Keratinocyte (primary cell): ENCODE data around the gene SOX1. TPM values are rescaled to one million over a fixed set of nuclear protein-coding genes. Genes with fewer than 3 reads are reported as not detected.

Source experiments
- DNase-seq: peaks from one replicate; pipeline ENCODE4 v3.0.0-alpha.2; 2011; ENCODE audit warnings: low read depth, missing footprints, low spot score
- FAIRE-seq: peaks from 2 replicates; lab custom pipeline; 2011; peaks lifted over from hg19 to GRCh38; lab: Jason Lieb, UNC
- H2AFZ ChIP-seq: 2 replicates; pipeline ENCODE4 v1.6.0; 2012; ENCODE audit warnings: low read length, control low read depth, inconsistent platforms; ENCODE audit not compliant: control insufficient read depth
- H3K27ac ChIP-seq: 2 replicates; pipeline ENCODE4 v1.5.1; 2011; ENCODE audit warnings: low read length; ENCODE audit not compliant: control insufficient read depth, insufficient read depth
- H3K27me3 ChIP-seq: 3 replicates; pipeline ENCODE4 v1.6.0; 2011; ENCODE audit warnings: low read length; ENCODE audit not compliant: control insufficient read depth, insufficient read depth; ENCODE audit errors: extremely low read depth
- H3K36me3 ChIP-seq, 2 experiments: 2 replicates in 1 of 2; 3 replicates in 1 of 2; pipeline ENCODE4 v1.5.1; 2011; ENCODE audit warnings: low read length in 2 of 2, mild to moderate bottlenecking in 1 of 2; ENCODE audit not compliant: control insufficient read depth in 2 of 2, insufficient read depth in 2 of 2; ENCODE audit errors: extremely low read depth in 1 of 2
- H3K4me1 ChIP-seq: 3 replicates; pipeline ENCODE4 v1.5.1; 2011; ENCODE audit warnings: low read length; ENCODE audit not compliant: control insufficient read depth, insufficient read depth; ENCODE audit errors: extremely low read depth
- H3K4me2 ChIP-seq: 3 replicates; pipeline ENCODE4 v1.6.0; 2011; ENCODE audit warnings: low read depth, low read length; ENCODE audit not compliant: control insufficient read depth, insufficient read depth; ENCODE audit errors: extremely low read depth
- H3K4me3 ChIP-seq, 3 experiments: fragments of 200-600 bp in 1 of 3; sonication (generic) in 1 of 3; 2 replicates in 2 of 3; 3 replicates in 1 of 3; pipeline ENCODE4 v1.5.1; 2011 to 2016; ENCODE audit warnings: low read length in 3 of 3, mild to moderate bottlenecking in 3 of 3, control low read depth in 2 of 3, inconsistent platforms in 1 of 3, low read depth in 1 of 3, mixed read lengths in 1 of 3, mixed run types in 1 of 3, moderate library complexity in 1 of 3; ENCODE audit not compliant: control insufficient read depth in 2 of 3, insufficient read depth in 2 of 3; ENCODE audit errors: extremely low read depth in 1 of 3
- H3K79me2 ChIP-seq: 2 replicates; pipeline ENCODE4 v1.6.0; 2012; ENCODE audit warnings: low read length; ENCODE audit not compliant: control insufficient read depth, insufficient read depth
- H3K9ac ChIP-seq: 3 replicates; pipeline ENCODE4 v1.6.0; 2011; ENCODE audit warnings: low read length; ENCODE audit not compliant: control insufficient read depth, insufficient read depth; ENCODE audit errors: extremely low read depth
- H3K9me1 ChIP-seq: 3 replicates; pipeline ENCODE4 v1.6.0; 2011; ENCODE audit warnings: low read length; ENCODE audit not compliant: control insufficient read depth, insufficient read depth; ENCODE audit errors: extremely low read depth
- H3K9me3 ChIP-seq: 2 replicates; pipeline ENCODE4 v1.5.1; 2012; ENCODE audit warnings: low read depth, low read length; ENCODE audit not compliant: control insufficient read depth
- H4K20me1 ChIP-seq: 3 replicates; pipeline ENCODE4 v1.6.0; 2011; ENCODE audit warnings: low read length; ENCODE audit not compliant: control insufficient read depth, insufficient read depth; ENCODE audit errors: extremely low read depth
- CTCF ChIP-seq, 3 experiments: IDR thresholded peaks in 1 of 3; conservative IDR thresholded peaks in 1 of 3; optimal IDR thresholded peaks in 1 of 3; 2 replicates in 2 of 3; 3 replicates in 1 of 3; pipeline versions ENCODE3 to v1.5.1; 2011; ENCODE audit warnings: low read length in 3 of 3, mild to moderate bottlenecking in 3 of 3, moderate library complexity in 2 of 3, control low read depth in 1 of 3, inconsistent platforms in 1 of 3; ENCODE audit not compliant: insufficient read depth in 2 of 3; ENCODE audit errors: extremely low read depth in 1 of 3
- EZH2 ChIP-seq: IDR thresholded peaks from one replicate; pipeline ENCODE4 v1.6.1; 2012; ENCODE audit warnings: inconsistent platforms, mild to moderate bottlenecking, low read length, moderate library complexity
- dilution Hi-C: fragments of 300-500 bp; cut with MboI; formaldehyde crosslinking; loops from one replicate; pipeline ENCODE4 v1.7.0; 2020; ENCODE audit warnings: low sequenced_read_pairs; ENCODE audit not compliant: extremely low pct_ligation_motif_present
- polyA plus RNA-seq, 5 experiments: library from polyadenylated mRNA; depleted of rRNA in 3 of 5; stranded (reverse) in 3 of 5; stranded (forward) in 1 of 5; unstranded in 1 of 5; fragments of >200 nt; gene quantifications; 1 replicate in 1 of 5; 2 replicates in 3 of 5; 3 replicates in 1 of 5; pipeline versions ENCODE4 v1.2.1 to v1.2.3, GENCODE V29; 2011 to 2012; ENCODE audit warnings: missing spikeins in 2 of 5, low read depth in 1 of 5, low replicate concordance in 1 of 5

SOX1 gene
- polyA plus RNA-seq, 1 donor (not counting 4 experiments of a cell fraction or from before 2014, with no cell fraction given), result not detected

- Histone ChIP-seq H3K4me3 (no peak overlapping the region), H2AFZ (no peak overlapping the region), H3K9me1 (no peaks in the 10 kb centered on the region), H3K36me3 (no peaks in the 10 kb centered on the region), H3K4me1 (no peaks in the 10 kb centered on the region), H3K9me3 (peaks cover 16% of the 10 kb centered on the region), H3K79me2 (no peaks in the 10 kb centered on the region), H3K9ac (no peak overlapping the region), H3K27ac (no peak overlapping the region), H3K4me2 (no peak overlapping the region), H3K27me3 (no peaks in the 10 kb centered on the region), H4K20me1 (no peaks in the 10 kb centered on the region)
- dilution Hi-C loops, result no loop called here
- TF ChIP-seq CTCF (optimal IDR thresholded peaks at IDR 0.05 in 1 of 3, IDR thresholded peaks at IDR 0.05 in 1 of 3, conservative IDR thresholded peaks at IDR 0.05 in 1 of 3; ENCODE audit: extremely low read depth in 1 of 3, insufficient read depth in 2 of 3, low read length in 3 of 3) (no peak), EZH2 (no peak)
- FAIRE-seq, result no peak
- DNase-seq, result no peak
Observed at GRCh38 chr13:112027250-112027649, 39.7 kb upstream of the SOX1 start.

- FAIRE-seq (no peak), DNase-seq (no peak)
- H3K4me3 ChIP-seq, result no peak overlapping the region
- no peak overlapping the region for H3K27ac ChIP-seq
- dilution Hi-C loops, result no loop called here
- H3K27me3 ChIP-seq, result no peaks in the 10 kb centered on the region
- peaks cover 17% of the 10 kb centered on the region for H3K9me3 ChIP-seq
- H3K79me2 ChIP-seq, result no peaks in the 10 kb centered on the region
- TF ChIP-seq CTCF (optimal IDR thresholded peaks at IDR 0.05 in 1 of 3, IDR thresholded peaks at IDR 0.05 in 1 of 3, conservative IDR thresholded peaks at IDR 0.05 in 1 of 3; ENCODE audit: extremely low read depth in 1 of 3, insufficient read depth in 2 of 3, low read length in 3 of 3) (no peak), EZH2 (no peak)
- no peak overlapping the region for H3K4me2 ChIP-seq
- H3K9ac ChIP-seq, result no peak overlapping the region
- no peaks in the 10 kb centered on the region for H3K4me1 ChIP-seq
- no peaks in the 10 kb centered on the region for H4K20me1 ChIP-seq
- no peak overlapping the region for H2AFZ ChIP-seq
- no peaks in the 10 kb centered on the region for H3K9me1 ChIP-seq
- no peaks in the 10 kb centered on the region for H3K36me3 ChIP-seq
Observed at GRCh38 chr13:112028481-112028880, 38.5 kb upstream of the SOX1 start.
